Breast epithelium (tissue), 4 donors: ENCODE results near the gene NSMF. TPM values are rescaled to one million over a fixed set of nuclear protein-coding genes. Genes with fewer than 3 reads are reported as not detected.

Experiments used
- DNase-seq, 2 donors: peaks; one replicate each; pipeline ENCODE4 v3.0.0-alpha.2; 2019; ENCODE audit warnings: low spot score in 2 of 2
- H3K27ac ChIP-seq, 2 donors: fragments of 200-600 bp; sonication (generic) in 1 of 2; one replicate each; pipeline ENCODE4 v1.5.1; 2016 to 2019; ENCODE audit warnings: mild to moderate bottlenecking in 1 of 2
- H3K27me3 ChIP-seq, 2 donors: fragments of 200-600 bp; sonication (generic) in 1 of 2; one replicate each; pipeline versions ENCODE4 v1.5.1 to v1.6.0; 2017 to 2019; ENCODE audit warnings: control low read depth in 1 of 2, mild to moderate bottlenecking in 1 of 2
- H3K36me3 ChIP-seq: fragments of 200-600 bp; one replicate; pipeline ENCODE4 v1.5.1; 2019
- H3K4me1 ChIP-seq, 2 donors: fragments of 200-600 bp; sonication (generic); one replicate each; pipeline ENCODE4 v1.5.1; 2016 to 2019; ENCODE audit warnings: control low read depth in 1 of 2
- H3K4me3 ChIP-seq, 3 donors: fragments of 200-600 bp; sonication (generic); 1 replicate in 2 of 3; 2 replicates in 1 of 3; pipeline ENCODE4 v1.5.1; 2016 to 2019; ENCODE audit warnings: mild to moderate bottlenecking in 3 of 3, moderate library complexity in 2 of 3
- H3K9me3 ChIP-seq, 2 donors: fragments of 200-600 bp; sonication (generic) in 1 of 2; one replicate each; pipeline ENCODE4 v1.5.1; 2016 to 2019; ENCODE audit warnings: control low read depth in 1 of 2
- POLR2A ChIP-seq: fragments of 450-650 bp; IDR thresholded peaks from one replicate; pipeline ENCODE4 v1.6.1; 2016; ENCODE audit warnings: antibody characterized with exemption, mild to moderate bottlenecking, moderate library complexity
- POLR2AphosphoS5 ChIP-seq, 3 donors: sonication (generic); formaldehyde crosslinking; IDR thresholded peaks; one replicate each; pipeline ENCODE4 v1.6.1; 2017; ENCODE audit warnings: antibody characterized with exemption in 3 of 3
- intact Hi-C: fragments of 100-400 bp; cut with DNase I; formaldehyde crosslinking; loops from one replicate; pipeline ENCODE4 v1.15.1; 2023; ENCODE audit warnings: low total_unique reads
- total RNA-seq, 3 donors: library from RNA; depleted of rRNA; stranded (reverse); fragments of >200 nt; gene quantifications; one replicate each; pipeline ENCODE4 v1.1.0, GENCODE V29; 2016
- TF ChIP-seq, protein P1 (sequence below), 3 donors: fragments of 450-650 bp; IDR thresholded peaks; one replicate each; pipeline ENCODE4 v1.5.1; 2016 to 2017; ENCODE audit warnings: antibody characterized with exemption in 3 of 3, mild to moderate bottlenecking in 3 of 3, moderate library complexity in 3 of 3

The NSMF gene
- total RNA-seq, 3 donors from 2014 or later = 30.9 to 38.4 (median 37.4) TPM

DNA sequence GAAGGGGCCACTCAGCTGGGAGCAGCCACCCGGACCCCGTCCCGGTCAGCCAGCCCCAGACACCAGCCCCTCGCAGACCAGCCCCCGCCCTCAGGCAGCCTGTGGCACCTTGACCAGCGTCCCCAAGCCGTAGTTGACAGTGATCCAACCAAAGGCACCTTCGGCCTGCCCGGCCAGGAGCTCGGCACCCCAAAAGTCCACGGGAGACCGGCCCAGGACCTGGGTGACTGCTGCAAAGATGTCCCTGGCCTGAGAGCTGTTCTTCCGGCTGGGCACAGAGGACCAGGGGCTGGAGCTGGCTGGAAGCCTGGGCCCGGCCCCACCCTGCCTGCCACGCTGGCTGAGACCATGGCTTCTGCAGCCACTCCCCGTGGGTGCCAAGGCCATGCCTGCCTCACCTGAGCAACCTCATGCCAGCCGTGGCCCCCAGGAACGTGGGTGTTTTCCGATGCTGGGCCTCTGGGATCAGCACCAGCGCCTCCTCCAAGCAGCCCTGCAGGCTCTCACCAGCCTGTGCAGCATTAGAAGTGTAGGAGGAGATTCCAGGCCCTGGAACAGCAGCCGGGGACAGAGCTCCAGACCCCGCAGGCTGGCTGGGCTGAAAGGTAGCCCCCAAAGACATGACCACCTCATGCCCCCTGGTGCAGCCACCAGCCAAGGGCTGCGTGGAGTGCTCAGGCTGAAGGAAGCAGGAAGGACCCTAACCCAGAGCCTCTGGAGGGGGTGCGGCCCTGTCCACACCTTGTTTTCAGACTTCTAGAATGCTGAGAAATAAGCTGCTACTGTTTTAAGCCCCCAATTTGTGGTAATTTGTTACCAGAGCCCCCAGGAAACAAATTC, 22.2 kb downstream of the NSMF start:
- Histone ChIP-seq H3K27ac (no peak overlapping the region), H3K27me3 (no peaks in the 10 kb centered on the region), H3K9me3 (no peaks in the 10 kb centered on the region), H3K4me3 (no peak overlapping the region), H3K4me1 (peaks cover 7 to 12% of the 10 kb centered on the region in 2 donors), H3K36me3 (no peaks in the 10 kb centered on the region)
- intact Hi-C loops = loop anchor here (10.0 kb wide), 1 partner anchor 152 kb away; no protein-coding TSS in a partner anchor
- TF ChIP-seq, protein P1, sequence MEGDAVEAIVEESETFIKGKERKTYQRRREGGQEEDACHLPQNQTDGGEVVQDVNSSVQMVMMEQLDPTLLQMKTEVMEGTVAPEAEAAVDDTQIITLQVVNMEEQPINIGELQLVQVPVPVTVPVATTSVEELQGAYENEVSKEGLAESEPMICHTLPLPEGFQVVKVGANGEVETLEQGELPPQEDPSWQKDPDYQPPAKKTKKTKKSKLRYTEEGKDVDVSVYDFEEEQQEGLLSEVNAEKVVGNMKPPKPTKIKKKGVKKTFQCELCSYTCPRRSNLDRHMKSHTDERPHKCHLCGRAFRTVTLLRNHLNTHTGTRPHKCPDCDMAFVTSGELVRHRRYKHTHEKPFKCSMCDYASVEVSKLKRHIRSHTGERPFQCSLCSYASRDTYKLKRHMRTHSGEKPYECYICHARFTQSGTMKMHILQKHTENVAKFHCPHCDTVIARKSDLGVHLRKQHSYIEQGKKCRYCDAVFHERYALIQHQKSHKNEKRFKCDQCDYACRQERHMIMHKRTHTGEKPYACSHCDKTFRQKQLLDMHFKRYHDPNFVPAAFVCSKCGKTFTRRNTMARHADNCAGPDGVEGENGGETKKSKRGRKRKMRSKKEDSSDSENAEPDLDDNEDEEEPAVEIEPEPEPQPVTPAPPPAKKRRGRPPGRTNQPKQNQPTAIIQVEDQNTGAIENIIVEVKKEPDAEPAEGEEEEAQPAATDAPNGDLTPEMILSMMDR (IDR thresholded peaks at IDR 0.05) = no peak
- TF ChIP-seq POLR2AphosphoS5 (IDR thresholded peaks at IDR 0.05) (no peak), POLR2A (no peak)
- no peak for DNase-seq

DNA sequence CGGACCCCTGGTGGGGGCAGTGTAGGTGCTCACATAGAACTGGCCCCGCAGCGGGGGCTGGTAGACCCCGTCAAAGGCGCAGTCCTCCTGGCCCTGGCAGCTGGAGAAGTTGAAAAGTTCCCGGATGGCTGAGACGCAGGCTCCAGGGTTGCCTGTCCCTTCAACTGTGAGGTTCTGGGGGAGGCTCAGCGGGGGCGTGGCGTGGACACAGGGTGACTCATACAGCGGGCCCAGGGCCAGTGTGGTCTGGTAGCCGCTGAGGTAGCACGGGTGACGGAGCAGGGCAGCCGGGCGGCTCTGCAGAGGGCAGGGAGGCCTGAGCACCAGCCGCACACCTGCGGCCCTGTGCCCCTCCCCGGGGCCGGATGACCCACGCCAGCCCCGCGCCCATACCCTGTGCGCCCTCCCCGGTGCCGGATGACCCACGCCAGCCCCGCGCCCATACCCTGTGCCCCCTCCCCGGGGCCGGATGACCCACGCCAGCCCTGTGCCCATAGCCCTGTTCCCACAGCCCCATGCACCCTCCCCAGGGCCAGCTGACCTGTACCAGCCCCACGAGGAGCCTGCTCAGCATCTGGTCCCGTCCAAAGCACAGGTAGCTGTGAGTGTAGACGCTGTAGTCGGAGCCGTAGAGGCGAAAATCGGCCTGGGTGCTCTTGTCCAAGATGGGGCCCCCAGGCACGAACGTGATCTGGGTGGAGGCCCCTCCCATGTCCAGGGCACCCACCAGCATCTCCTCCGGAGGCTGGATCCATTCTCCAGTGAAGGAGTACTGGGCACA, 23.0 kb downstream of the NSMF start:
- intact Hi-C loops = loop anchor here (10.0 kb wide), 1 partner anchor 151 kb away; no protein-coding TSS in a partner anchor
- Histone ChIP-seq H3K4me3 (peak overlapping the region in 1 of 3 donors; percentile 29), H3K9me3 (no peaks in the 10 kb centered on the region), H3K36me3 (no peaks in the 10 kb centered on the region), H3K27me3 (no peaks in the 10 kb centered on the region), H3K27ac (peak overlapping the region; percentile 78 to 88), H3K4me1 (peaks cover 3 to 12% of the 10 kb centered on the region in 2 donors)
- no peak for TF ChIP-seq POLR2A
- TF ChIP-seq, protein P1 (IDR thresholded peaks at IDR 0.05) = no peak
- peak in 1 of 3 donors; percentile 36 for TF ChIP-seq POLR2AphosphoS5 (IDR thresholded peaks at IDR 0.05)
- peak; percentile 90 to 93 for DNase-seq

DNA sequence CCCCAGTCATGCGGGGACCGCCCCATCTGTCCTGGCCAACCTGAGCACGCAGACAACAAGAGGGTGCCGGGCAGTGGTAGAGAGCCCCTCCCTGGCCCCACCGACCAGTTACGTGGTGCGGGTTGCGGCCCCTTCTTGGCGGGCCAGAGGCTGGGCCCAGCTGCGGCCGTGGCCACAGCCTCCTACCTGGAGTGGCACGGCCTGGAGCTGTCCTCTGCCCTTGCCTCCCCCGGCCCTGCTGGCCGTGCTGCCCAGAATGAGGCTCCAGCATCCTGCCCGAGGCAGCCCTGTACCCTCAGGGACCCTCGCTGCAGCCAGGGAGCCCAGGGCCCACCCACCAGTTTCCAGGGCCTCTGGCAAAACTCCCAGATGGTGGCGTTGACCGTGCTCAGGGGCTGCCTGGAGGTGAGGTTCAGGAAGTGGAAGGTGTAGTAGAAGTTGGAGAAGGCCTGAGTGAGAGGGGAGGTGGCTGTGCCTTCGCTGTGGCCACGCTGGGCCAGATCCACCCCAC, 23.7 kb downstream of the NSMF start:
- Histone ChIP-seq H3K9me3 (no peaks in the 10 kb centered on the region), H3K4me1 (peaks cover 3 to 12% of the 10 kb centered on the region in 2 donors), H3K36me3 (no peaks in the 10 kb centered on the region), H3K27ac (peak overlapping the region; percentile 78 to 88), H3K4me3 (peak overlapping the region in 1 of 3 donors; percentile 29), H3K27me3 (no peaks in the 10 kb centered on the region)
- intact Hi-C loops = loop anchor here (10.0 kb wide), 1 partner anchor 151 kb away; no protein-coding TSS in a partner anchor
- TF ChIP-seq POLR2A (no peak), POLR2AphosphoS5 (IDR thresholded peaks at IDR 0.05) (no peak)
- TF ChIP-seq, protein P1 (IDR thresholded peaks at IDR 0.05) = no peak
- DNase-seq = no peak

DNA sequence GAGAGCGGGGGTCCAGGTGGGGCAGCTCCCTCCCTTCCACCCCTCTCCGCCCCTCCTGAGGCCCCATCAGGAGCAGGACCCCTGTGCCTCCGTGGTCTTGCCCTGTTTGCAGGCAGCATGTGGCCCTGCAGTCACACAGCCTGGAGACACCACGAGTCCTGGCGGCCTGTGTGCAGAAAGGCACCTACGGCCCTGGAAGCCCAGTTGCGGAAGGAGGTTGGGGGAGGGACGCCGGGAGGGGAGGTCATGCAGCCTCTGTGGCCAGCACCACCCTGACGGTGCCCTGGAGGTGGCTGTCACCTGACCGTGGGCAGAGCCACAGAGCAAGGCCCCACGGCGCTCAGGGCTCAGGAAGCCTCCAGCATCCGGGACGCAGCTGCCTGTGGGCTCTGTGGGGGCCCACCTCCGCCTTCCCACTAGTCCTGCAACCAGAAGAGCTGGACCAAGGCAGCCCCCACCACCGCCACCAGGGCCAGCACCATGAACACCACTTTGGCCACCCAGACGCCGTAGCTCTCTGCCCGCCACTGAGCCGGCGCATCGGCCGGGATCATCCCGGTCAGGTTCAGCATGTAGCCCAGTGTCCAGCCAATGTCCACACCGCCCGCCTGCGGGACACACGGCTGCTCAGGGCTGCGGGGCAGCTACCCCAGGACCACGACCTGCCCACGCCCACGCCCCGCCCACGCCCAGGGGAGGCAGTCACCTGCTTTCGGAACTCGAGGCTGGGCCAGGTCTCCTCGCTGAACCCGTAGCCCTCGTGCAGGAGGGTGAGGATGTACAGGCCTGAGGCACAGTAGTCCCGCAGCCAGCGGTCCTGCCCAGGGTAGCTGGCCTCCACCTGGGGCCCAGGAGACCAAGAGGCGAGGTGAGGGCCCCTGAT, 24.4 kb downstream of the NSMF start:
- DNase-seq = no peak
- intact Hi-C loops = loop anchor here (10.0 kb wide), 1 partner anchor 150 kb away; no protein-coding TSS in a partner anchor
- Histone ChIP-seq H3K27ac (peak overlapping the region in 1 of 2 donors; percentile 88), H3K4me1 (peaks cover 3 to 12% of the 10 kb centered on the region in 2 donors), H3K9me3 (no peaks in the 10 kb centered on the region), H3K36me3 (no peaks in the 10 kb centered on the region), H3K4me3 (no peak overlapping the region), H3K27me3 (no peaks in the 10 kb centered on the region)
- TF ChIP-seq POLR2A (no peak), POLR2AphosphoS5 (IDR thresholded peaks at IDR 0.05) (no peak)
- TF ChIP-seq, protein P1 (IDR thresholded peaks at IDR 0.05) = no peak
